Measurements from ENCODE around the gene GLRX3.

GLRX3 gene

GRCh38 chr10:130215931-130216231, 79.7 kb downstream of the GLRX3 start:
- no peak for DNase-seq (ENCODE audit: extremely low read depth, low read depth)
- TF ChIP-seq CTCF (IDR thresholded peaks at IDR 0.05; ENCODE audit: low read depth, low read length, missing control alignments): no peak

GRCh38 chr10:130218181-130218641, 82.0 kb downstream of the GLRX3 start:
- H3K4me3 ChIP-seq (replicated peaks; ENCODE audit: low read depth, low read length): no peak overlapping the region
- no peak for TF ChIP-seq CTCF (IDR thresholded peaks at IDR 0.05; ENCODE audit: low read depth, low read length, missing control alignments)
- no peak for DNase-seq (ENCODE audit: extremely low read depth, low read depth)

More at GRCh38 chr10:130215931-130216231, 79.7 kb downstream of the GLRX3 start:
- H3K4me3 ChIP-seq (replicated peaks; ENCODE audit: low read depth, low read length): no peak overlapping the region

GRCh38 chr10:130218936-130219335, 82.7 kb downstream of the GLRX3 start:
- no peak for TF ChIP-seq CTCF (IDR thresholded peaks at IDR 0.05; ENCODE audit: low read depth, low read length, missing control alignments)
- no peak for DNase-seq (ENCODE audit: extremely low read depth, low read depth)
- H3K4me3 ChIP-seq (replicated peaks; ENCODE audit: low read depth, low read length): no peak overlapping the region

- TF ChIP-seq CTCF (IDR thresholded peaks at IDR 0.05; ENCODE audit: low read depth, low read length, missing control alignments): no peak
- DNase-seq (ENCODE audit: extremely low read depth, low read depth): no peak
- H3K4me3 ChIP-seq (replicated peaks; ENCODE audit: low read depth, low read length): no peak overlapping the region
Observed at GRCh38 chr10:130220251-130221185, 84.3 kb downstream of the GLRX3 start.

GRCh38 chr10:130221456-130222375, 85.5 kb downstream of the GLRX3 start:
- no peak for DNase-seq (ENCODE audit: extremely low read depth, low read depth)
- H3K4me3 ChIP-seq (replicated peaks; ENCODE audit: low read depth, low read length): no peak overlapping the region
- no peak for TF ChIP-seq CTCF (IDR thresholded peaks at IDR 0.05; ENCODE audit: low read depth, low read length, missing control alignments)

- TF ChIP-seq CTCF (IDR thresholded peaks at IDR 0.05; ENCODE audit: low read depth, low read length, missing control alignments): no peak
- no peak overlapping the region for H3K4me3 ChIP-seq (replicated peaks; ENCODE audit: low read depth, low read length)
- DNase-seq (ENCODE audit: extremely low read depth, low read depth): no peak
Observed at GRCh38 chr10:130222381-130222780, 86.2 kb downstream of the GLRX3 start.

Measured in HFF-Myc (cell line).